Effector memory CD8-positive, alpha-beta T cell (primary cell): Measurements from ENCODE around the gene ADGRF5.

Experiments
- ATAC-seq: fragments of 150-1000 bp; cut with Tn5 transposase; replicated peaks from 2 replicates; pipeline ENCODE4 v1.10.0; 2021; ENCODE audit warnings: mild to moderate bottlenecking, moderate library complexity
- DNase-seq, 3 experiments: peaks; one replicate each; pipeline ENCODE4 v3.0.0; 2021
- H3K27ac Mint-ChIP-seq, 2 donors: one replicate each; pipeline ENCODE4 v1.8.0; 2022; ENCODE audit warnings: mild to moderate bottlenecking in 2 of 2, mixed read lengths in 2 of 2, moderate library complexity in 2 of 2
- H3K27me3 Mint-ChIP-seq, 2 donors: one replicate each; pipeline ENCODE4 v1.8.0; 2022; ENCODE audit warnings: mixed read lengths in 2 of 2
- H3K36me3 Mint-ChIP-seq: one replicate; pipeline ENCODE4 v1.8.0; 2022; ENCODE audit warnings: mild to moderate bottlenecking, moderate library complexity, mixed read lengths; ENCODE audit not compliant: insufficient read depth
- H3K4me1 Mint-ChIP-seq, 2 donors: one replicate each; pipeline ENCODE4 v1.8.0; 2022; ENCODE audit warnings: low read depth in 2 of 2, mixed read lengths in 2 of 2
- H3K4me3 Mint-ChIP-seq, 2 donors: one replicate each; pipeline ENCODE4 v1.8.0; 2022; ENCODE audit warnings: mild to moderate bottlenecking in 2 of 2, mixed read lengths in 2 of 2, moderate library complexity in 2 of 2
- H3K9me3 Mint-ChIP-seq, 2 donors: one replicate each; pipeline ENCODE4 v1.8.0; 2022; ENCODE audit warnings: mixed read lengths in 2 of 2

The ADGRF5 gene

DNA sequence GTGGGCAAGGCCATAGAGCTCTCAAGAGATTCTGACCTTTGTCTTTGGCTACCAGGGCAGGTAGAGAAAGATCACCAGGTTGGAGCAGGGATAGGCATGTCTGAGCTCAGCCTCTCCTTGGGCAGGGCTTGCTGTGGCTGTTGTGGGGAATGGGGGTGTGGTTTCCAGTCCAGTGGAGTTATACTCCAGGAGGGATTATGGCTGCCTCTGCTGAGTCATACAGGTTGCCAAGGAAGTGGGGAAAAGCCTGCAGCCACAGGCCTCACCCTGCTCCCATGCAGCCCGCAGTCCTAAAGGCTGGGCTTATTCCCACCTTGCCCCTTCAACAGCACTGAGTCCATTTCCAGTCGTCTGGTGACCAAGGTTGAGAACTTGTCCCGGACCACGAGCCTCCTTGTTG lies 106.6 kb downstream of the ADGRF5 start:
- Mint-ChIP-seq H3K27ac (no peak overlapping the region), H3K4me3 (no peak overlapping the region), H3K36me3 (no peaks in the 10 kb centered on the region), H3K4me1 (no peaks in the 10 kb centered on the region), H3K27me3 (peaks cover 43 to 44% of the 10 kb centered on the region in 2 donors), H3K9me3 (peaks cover 0 to 5% of the 10 kb centered on the region in 2 donors)
- DNase-seq (no peak), ATAC-seq (no peak)

DNA sequence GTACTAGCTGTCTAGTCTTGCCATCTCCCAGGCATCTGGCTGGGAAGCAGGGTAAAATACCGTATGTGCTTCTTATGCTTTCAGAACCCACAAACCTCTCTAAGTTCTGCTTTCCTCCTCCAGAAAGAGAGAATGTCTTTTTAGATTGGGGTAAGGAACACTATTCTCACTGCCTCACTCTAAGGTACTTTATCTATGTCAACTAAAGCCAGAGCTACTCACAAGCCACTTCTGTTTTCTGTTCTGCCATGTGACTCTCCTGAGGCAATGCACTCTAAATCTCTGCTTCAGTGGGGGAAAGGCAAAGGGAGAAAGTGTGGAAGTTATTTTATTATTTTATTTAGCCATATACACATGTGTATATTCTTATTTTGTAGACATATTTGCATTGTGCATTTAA lies 112.9 kb downstream of the ADGRF5 start:
- Mint-ChIP-seq H3K27me3 (peaks cover 29 to 39% of the 10 kb centered on the region in 2 donors), H3K27ac (no peak overlapping the region), H3K9me3 (peaks cover 0 to 5% of the 10 kb centered on the region in 2 donors), H3K36me3 (no peaks in the 10 kb centered on the region), H3K4me3 (no peak overlapping the region), H3K4me1 (no peaks in the 10 kb centered on the region)
- DNase-seq (no peak), ATAC-seq (no peak)
